IMR-90 (cell line): Measurements from ENCODE around the gene NR6A1. TPM values are rescaled to one million over a fixed set of nuclear protein-coding genes. Genes with fewer than 3 reads are reported as not detected.

Experiments used
- ATAC-seq: fragments of 200-7000 bp; cut with Tn5 transposase; 2 replicates; pipeline ENCODE4 v1.9.1; 2020; ENCODE audit warnings: low read depth, mild to moderate bottlenecking, moderate library complexity
- BruUV-seq: library from RNA; stranded (reverse); fragments of 400-500 nt; replicated peaks from 2 replicates; lab custom pipeline; 2021; lab: Mats Ljungman, UMichigan
- CTCF ChIA-PET: fragments of 300-600 bp; formaldehyde crosslinking; extraction: SDS; loops from one replicate; lab custom pipeline; 2021; ENCODE audit warnings: antibody characterized with exemption; lab: Yijun Ruan, JAX
- POLR2A ChIA-PET: fragments of 300-600 bp; sonication (Branson Sonifier 250); formaldehyde crosslinking; loops from one replicate; lab custom pipeline; 2022; ENCODE audit warnings: antibody characterized with exemption; ENCODE audit not compliant: unreplicated experiment; lab: Charles Lee
- DNase-seq: peaks from one replicate; pipeline ENCODE4 v3.0.0; 2013
- H2AFZ ChIP-seq: replicated peaks from 2 replicates; pipeline ENCODE3; 2013; ENCODE audit warnings: low read length, mild to moderate bottlenecking; ENCODE audit not compliant: poor library complexity
- H2AK5ac ChIP-seq: 2 replicates; pipeline ENCODE4 v1.6.1; 2013; ENCODE audit warnings: low read depth, low read length, inconsistent platforms
- H2AK9ac ChIP-seq: replicated peaks from 2 replicates; pipeline ENCODE3; 2013; ENCODE audit warnings: mild to moderate bottlenecking, low read depth, low read length, moderate library complexity; ENCODE audit not compliant: poor library complexity
- H2BK120ac ChIP-seq: 2 replicates; pipeline ENCODE4 v1.6.1; 2013; ENCODE audit warnings: low read depth, low read length, inconsistent platforms
- H2BK15ac ChIP-seq: 3 replicates; pipeline ENCODE4 v1.6.1; 2013; ENCODE audit warnings: low read depth, low read length, inconsistent platforms
- H2BK20ac ChIP-seq: 2 replicates; pipeline ENCODE4 v1.6.1; 2013; ENCODE audit warnings: low read depth, mild to moderate bottlenecking, inconsistent platforms, low read length, moderate library complexity
- H2BK5ac ChIP-seq: 2 replicates; pipeline ENCODE4 v1.6.1; 2013; ENCODE audit warnings: mild to moderate bottlenecking, low read depth, low read length, inconsistent platforms; ENCODE audit not compliant: poor library complexity, severe bottlenecking
- H3K14ac ChIP-seq: replicated peaks from 2 replicates; pipeline ENCODE4 v1.6.1; 2013; ENCODE audit warnings: low read depth, low read length, inconsistent platforms
- H3K18ac ChIP-seq: 2 replicates; pipeline ENCODE4 v1.6.1; 2013; ENCODE audit warnings: low read depth, low read length, control low read depth
- H3K23ac ChIP-seq: 2 replicates; pipeline ENCODE4 v1.6.1; 2013; ENCODE audit warnings: low read depth, low read length, inconsistent platforms
- H3K27ac ChIP-seq: 2 replicates; pipeline ENCODE4 v1.5.1; 2013; ENCODE audit warnings: mild to moderate bottlenecking, control low read depth, low read length; ENCODE audit not compliant: insufficient read depth
- H3K27me3 ChIP-seq: 2 replicates; pipeline ENCODE4 v1.6.1; 2013; ENCODE audit warnings: low read length; ENCODE audit not compliant: control insufficient read depth, insufficient read depth
- H3K36me3 ChIP-seq: 2 replicates; pipeline ENCODE4 v1.6.1; 2013; ENCODE audit warnings: low read length, mixed read lengths; ENCODE audit not compliant: control insufficient read depth, insufficient read depth
- H3K4ac ChIP-seq: 2 replicates; pipeline ENCODE4 v1.6.1; 2013; ENCODE audit warnings: low read depth, low read length, inconsistent platforms
- H3K4me1 ChIP-seq: 2 replicates; pipeline ENCODE4 v1.6.1; 2013; ENCODE audit warnings: low read length, mixed read lengths; ENCODE audit not compliant: control insufficient read depth, insufficient read depth
- H3K4me2 ChIP-seq: 2 replicates; pipeline ENCODE4 v1.6.1; 2013; ENCODE audit warnings: low read depth, mild to moderate bottlenecking, control low read depth, low read length, moderate library complexity
- H3K4me3 ChIP-seq: 2 replicates; pipeline ENCODE4 v1.5.1; 2013; ENCODE audit warnings: low read depth, mild to moderate bottlenecking, control low read depth, low read length, moderate library complexity; ENCODE audit not compliant: insufficient read depth
- H3K56ac ChIP-seq: 2 replicates; pipeline ENCODE4 v1.6.1; 2013; ENCODE audit warnings: low read length, inconsistent platforms; ENCODE audit not compliant: insufficient read depth; ENCODE audit errors: extremely low read depth
- H3K79me1 ChIP-seq, 2 experiments: 2 replicates each; pipeline ENCODE4 v1.6.1; 2013; ENCODE audit warnings: low read length in 2 of 2, inconsistent platforms in 1 of 2, low read depth in 1 of 2
- H3K9ac ChIP-seq: 2 replicates; pipeline ENCODE4 v1.6.1; 2013; ENCODE audit warnings: low read depth, low read length, control low read depth
- H3K9me1 ChIP-seq: 2 replicates; pipeline ENCODE4 v1.6.1; 2013; ENCODE audit warnings: low read length, inconsistent platforms; ENCODE audit not compliant: insufficient read depth
- H3K9me3 ChIP-seq: 2 replicates; pipeline ENCODE4 v1.6.1; 2013; ENCODE audit warnings: low read length; ENCODE audit not compliant: control insufficient read depth, insufficient read depth
- H4K20me1 ChIP-seq: 2 replicates; pipeline ENCODE4 v1.6.1; 2013; ENCODE audit warnings: low read length, inconsistent platforms; ENCODE audit not compliant: insufficient read depth
- H4K5ac ChIP-seq: 2 replicates; pipeline ENCODE4 v1.6.1; 2013; ENCODE audit warnings: mild to moderate bottlenecking, low read depth, low read length, control low read depth
- H4K8ac ChIP-seq, 2 experiments: 2 replicates each; pipeline ENCODE4 v1.6.1; 2013; ENCODE audit warnings: low read depth in 2 of 2, low read length in 2 of 2, control low read depth in 1 of 2, inconsistent platforms in 1 of 2
- H4K91ac ChIP-seq: 2 replicates; pipeline ENCODE4 v1.6.1; 2013; ENCODE audit warnings: low read depth, low read length, inconsistent platforms; ENCODE audit not compliant: insufficient read depth
- CHD1 ChIP-seq: IDR thresholded peaks from 2 replicates; pipeline ENCODE4 v1.6.1; 2012; ENCODE audit warnings: low read depth, low read length, improper control_type of control experiment
- ELK1 ChIP-seq: fragments of 150-350 bp; IDR thresholded peaks from 2 replicates; pipeline ENCODE4 v1.6.1; 2016; ENCODE audit warnings: low read depth, mild to moderate bottlenecking, low read length, moderate library complexity, borderline replicate concordance
- FOS ChIP-seq: fragments of 150-350 bp; IDR thresholded peaks from 2 replicates; pipeline ENCODE4 v1.6.1; 2016; ENCODE audit warnings: low read depth, low read length
- MAFK ChIP-seq: IDR thresholded peaks from 2 replicates; pipeline ENCODE4 v1.6.1; 2012; ENCODE audit warnings: low read depth, low read length, improper control_type of control experiment
- MAZ ChIP-seq: IDR thresholded peaks from 2 replicates; pipeline ENCODE4 v1.6.1; 2012; ENCODE audit warnings: low read depth, mild to moderate bottlenecking, low read length, improper control_type of control experiment, moderate library complexity, borderline replicate concordance
- NFE2L2 ChIP-seq: fragments of 150-350 bp; IDR thresholded peaks from 2 replicates; pipeline ENCODE4 v1.6.1; 2016; ENCODE audit warnings: low read depth, mild to moderate bottlenecking, low read length
- POLR2A ChIP-seq: IDR thresholded peaks from 2 replicates; pipeline ENCODE4 v1.6.1; 2012; ENCODE audit warnings: mild to moderate bottlenecking, low read depth, low read length
- RAD21 ChIP-seq: IDR thresholded peaks from 2 replicates; pipeline ENCODE4 v1.6.1; 2012; ENCODE audit warnings: low read length, improper control_type of control experiment
- RCOR1 ChIP-seq: IDR thresholded peaks from 2 replicates; pipeline ENCODE4 v1.6.1; 2012; ENCODE audit warnings: mild to moderate bottlenecking, low read length, improper control_type of control experiment; ENCODE audit not compliant: insufficient replicate concordance
- SMC3 ChIP-seq: fragments of 150-350 bp; IDR thresholded peaks from 2 replicates; pipeline ENCODE4 v1.6.1; 2016; ENCODE audit warnings: low read depth, mild to moderate bottlenecking, antibody characterized with exemption, low read length, moderate library complexity
- WGBS, 2 experiments: methylation state at CpG; one replicate each; pipeline versions ENCODE4 v1.1.5 to v1.1.7; 2013; ENCODE audit warnings: missing lambda C conversion rate in 2 of 2; ENCODE audit not compliant: insufficient read length in 1 of 2; ENCODE audit errors: extremely low coverage in 2 of 2; 5-methylcytosine and 5-hydroxymethylcytosine counted together
- dilution Hi-C: fragments of 300-500 bp; cut with HindIII; formaldehyde crosslinking; loops from one replicate; pipeline ENCODE4 v1.14.3; 2018; ENCODE audit warnings: low sequenced_read_pairs; ENCODE audit not compliant: unreplicated experiment
- in situ Hi-C: fragments of 300-500 bp; cut with MboI; formaldehyde crosslinking; loops from 3 replicates; pipeline ENCODE4 v1.14.3; 2019; ENCODE audit warnings: low sequenced_read_pairs, inconsistent platforms, mixed read lengths
- intact Hi-C: fragments of 100-400 bp; cut with micrococcal nuclease; formaldehyde crosslinking; loops from 2 replicates; pipeline ENCODE4 v1.10.0; 2022
- polyA plus RNA-seq, 3 experiments: library from polyadenylated mRNA; depleted of rRNA; stranded (reverse); fragments of >200 nt; gene quantifications; 2 replicates each; pipeline ENCODE4 v1.2.3, GENCODE V29; 2012; ENCODE audit warnings: low replicate concordance in 1 of 3
- total RNA-seq: library from RNA; depleted of rRNA; stranded (reverse); fragments of >200 nt; gene quantifications from 2 replicates; pipeline ENCODE4 v1.2.3, GENCODE V29; 2012
- TF ChIP-seq, protein P1 (sequence below): fragments of 150-350 bp; IDR thresholded peaks from 2 replicates; pipeline ENCODE4 v1.6.1; 2017; ENCODE audit warnings: mild to moderate bottlenecking, antibody characterized with exemption, low read length, low read depth

Gene NR6A1
- total and polyA plus RNA-seq, 2 of the 4 experiments (the other 2 are of a cell fraction) = 0.14 to 0.36 TPM

GRCh38 chr9:124652615-124653393, 118.3 kb downstream of the NR6A1 start (continued):
- no peak for TF ChIP-seq ELK1

DNA sequence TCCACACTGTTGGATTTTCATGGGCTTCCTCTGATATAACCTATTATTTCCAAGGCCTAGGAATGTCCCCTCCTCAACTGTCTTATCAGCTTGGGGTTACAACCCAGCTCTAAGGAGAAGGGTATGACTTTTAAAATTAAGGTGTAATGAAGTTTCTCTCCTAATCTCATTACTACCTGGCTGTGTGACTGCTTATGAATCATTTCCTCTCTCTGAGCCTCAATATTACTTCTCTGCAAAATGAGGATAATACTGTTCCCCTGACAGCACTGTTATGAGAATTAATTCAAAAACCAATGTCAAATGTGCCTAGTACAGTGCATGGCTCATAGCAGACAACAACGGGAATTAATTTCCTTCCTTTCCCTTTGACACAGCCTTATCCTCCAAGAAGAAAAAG, 118.9 kb downstream of the NR6A1 start:
- ATAC-seq = no peak
- ChIA-PET CTCF (no interaction called here), POLR2A (no interaction called here)
- dilution Hi-C loops = no loop called here
- in situ Hi-C loops = no loop called here
- no peak overlapping the region for H4K8ac ChIP-seq
- H2AK9ac ChIP-seq = no peak overlapping the region
- H3K79me1 ChIP-seq = no peaks in the 10 kb centered on the region
- H3K9me3 ChIP-seq = no peaks in the 10 kb centered on the region
- no peak overlapping the region for H3K27ac ChIP-seq
- no peak overlapping the region; the same call in 1 of the 2 replicates for H3K4me2 ChIP-seq
- peak overlapping the region; percentile 0; the same call in 1 of the 2 replicates for H3K4ac ChIP-seq
- no peaks in the 10 kb centered on the region for H3K9me1 ChIP-seq
- whole genome bisulfite sequencing, 2 experiments = no CpG with 5 or more reads among the region's 1 CpG
- no peak overlapping the region for H2BK120ac ChIP-seq
- no peaks in the 10 kb centered on the region for H3K27me3 ChIP-seq
- no peak overlapping the region for H3K56ac ChIP-seq
- no peak overlapping the region; the same call in 1 of the 2 replicates for H3K23ac ChIP-seq
- no peak overlapping the region for H2BK15ac ChIP-seq
- no peak overlapping the region for H2AK5ac ChIP-seq
- BruUV-seq = no TSS peak
- no peak for DNase-seq
- 0 out of 2 replicates have a peak overlapping the region, but pooled peaks have one; percentile 18 for H2BK20ac ChIP-seq
- H4K91ac ChIP-seq = no peak overlapping the region
- H3K14ac ChIP-seq = no peak overlapping the region
- H2AFZ ChIP-seq = no peak overlapping the region
- peak overlapping the region; percentile 14; the same call in 1 of the 2 replicates for H3K18ac ChIP-seq
- H3K9ac ChIP-seq = no peak overlapping the region
- H3K4me3 ChIP-seq = no peak overlapping the region
- peak overlapping the region; percentile 12; the same call in 1 of the 2 replicates for H4K5ac ChIP-seq
- H4K20me1 ChIP-seq = no peaks in the 10 kb centered on the region
- peak overlapping the region; percentile 77 for H2BK5ac ChIP-seq
- no peaks in the 10 kb centered on the region for H3K36me3 ChIP-seq
- peaks cover 4% of the 10 kb centered on the region; the same call in 1 of the 2 replicates for H3K4me1 ChIP-seq
- intact Hi-C loops = no loop called here
- TF ChIP-seq RCOR1 = no peak
- no peak for TF ChIP-seq MAZ
- TF ChIP-seq CHD1 = no peak
- TF ChIP-seq POLR2A = no peak
- no peak for TF ChIP-seq SMC3
- TF ChIP-seq, protein P1, sequence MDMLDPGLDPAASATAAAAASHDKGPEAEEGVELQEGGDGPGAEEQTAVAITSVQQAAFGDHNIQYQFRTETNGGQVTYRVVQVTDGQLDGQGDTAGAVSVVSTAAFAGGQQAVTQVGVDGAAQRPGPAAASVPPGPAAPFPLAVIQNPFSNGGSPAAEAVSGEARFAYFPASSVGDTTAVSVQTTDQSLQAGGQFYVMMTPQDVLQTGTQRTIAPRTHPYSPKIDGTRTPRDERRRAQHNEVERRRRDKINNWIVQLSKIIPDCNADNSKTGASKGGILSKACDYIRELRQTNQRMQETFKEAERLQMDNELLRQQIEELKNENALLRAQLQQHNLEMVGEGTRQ = no peak
- no peak for TF ChIP-seq NFE2L2
- no peak for TF ChIP-seq MAFK
- TF ChIP-seq RAD21 = no peak
- TF ChIP-seq ELK1 = no peak
- TF ChIP-seq FOS = no peak
